GM12878 (cell line): ENCODE data around the gene TESMIN. TPM values are rescaled to one million over a fixed set of nuclear protein-coding genes. Genes with fewer than 3 reads are reported as not detected.

Source experiments
- ATAC-seq: fragments of 200-7000 bp; cut with Tn5 transposase; 3 replicates; pipeline ENCODE4 v1.9.1; 2020; ENCODE audit warnings: mild to moderate bottlenecking, moderate library complexity
- BruUV-seq: library from RNA; stranded (reverse); fragments of 400-500 nt; replicated peaks from 2 replicates; lab custom pipeline; 2021; lab: Mats Ljungman, UMichigan
- CTCF ChIA-PET: fragments of 300-600 bp; sonication (Branson Sonifier 250); formaldehyde crosslinking; extraction: SDS; loops from one replicate; lab custom pipeline; 2021; ENCODE audit warnings: inconsistent platforms; lab: Yijun Ruan, JAX
- POLR2A ChIA-PET: fragments of 350-600 bp; formaldehyde crosslinking; extraction: SDS; loops from one replicate; lab custom pipeline; 2021; ENCODE audit warnings: inconsistent platforms; lab: Charles Lee
- RAD21 ChIA-PET: fragments of 300-600 bp; sonication (Branson Sonifier 250); formaldehyde crosslinking; loops from one replicate; lab custom pipeline; 2023; ENCODE audit warnings: antibody characterized with exemption; ENCODE audit not compliant: unreplicated experiment; lab: Charles Lee
- SMC1A ChIA-PET: fragments of 300-600 bp; sonication (Branson Sonifier 250); formaldehyde crosslinking; loops from one replicate; lab custom pipeline; 2023; ENCODE audit not compliant: unreplicated experiment, uncharacterized antibody; lab: Charles Lee
- DNase-seq: peaks from one replicate; pipeline ENCODE4 v3.0.0-alpha.2; 2011; ENCODE audit warnings: low read depth, low spot score
- FAIRE-seq: peaks from 3 replicates; lab custom pipeline; 2011; peaks lifted over from hg19 to GRCh38; lab: Jason Lieb, UNC
- H2AFZ ChIP-seq: 2 replicates; pipeline ENCODE4 v1.6.0; 2011; ENCODE audit warnings: low read depth, low read length, control low read depth; ENCODE audit not compliant: control insufficient read depth
- H3K27ac ChIP-seq: 2 replicates; pipeline ENCODE4 v1.5.1; 2011; ENCODE audit warnings: control low read depth; ENCODE audit not compliant: control insufficient read depth, insufficient read depth
- H3K27me3 ChIP-seq, 2 experiments: replicated peaks in 1 of 2; 2 replicates each; pipeline versions ENCODE4 v1.6.0 to v1.6.1; 2011; ENCODE audit warnings: low read length in 1 of 2; ENCODE audit not compliant: control insufficient read depth in 2 of 2, insufficient read depth in 2 of 2
- H3K36me3 ChIP-seq, 2 experiments: 2 replicates each; pipeline ENCODE4 v1.5.1; 2011; ENCODE audit warnings: low read length in 1 of 2; ENCODE audit not compliant: control insufficient read depth in 2 of 2, insufficient read depth in 2 of 2
- H3K4me1 ChIP-seq: 2 replicates; pipeline ENCODE4 v1.6.1; 2011; ENCODE audit warnings: mild to moderate bottlenecking, low read length, moderate library complexity, mixed read lengths; ENCODE audit not compliant: control insufficient read depth, insufficient read depth
- H3K4me2 ChIP-seq: 2 replicates; pipeline ENCODE4 v1.6.0; 2011; ENCODE audit warnings: control low read depth; ENCODE audit not compliant: control insufficient read depth, insufficient read depth
- H3K4me3 ChIP-seq: fragments of 200-600 bp; sonication (generic); 2 replicates; pipeline ENCODE4 v1.5.1; 2016
- H3K79me2 ChIP-seq: 2 replicates; pipeline ENCODE4 v1.6.0; 2011; ENCODE audit warnings: low read length; ENCODE audit not compliant: control insufficient read depth, insufficient read depth
- H3K9ac ChIP-seq: 2 replicates; pipeline ENCODE4 v1.8.0; 2011; ENCODE audit warnings: low read length, control low read depth, mixed read lengths; ENCODE audit not compliant: control insufficient read depth, insufficient read depth
- H3K9me3 ChIP-seq: replicated peaks from 3 replicates; pipeline ENCODE4 v1.5.1; 2011; ENCODE audit warnings: mild to moderate bottlenecking, low read length; ENCODE audit not compliant: control insufficient read depth, insufficient read depth
- H4K20me1 ChIP-seq: 2 replicates; pipeline ENCODE4 v1.6.0; 2011; ENCODE audit not compliant: control insufficient read depth, insufficient read depth
- CBX5 ChIP-seq: sonication (generic); IDR thresholded peaks from 2 replicates; pipeline ENCODE4 v1.6.1; 2016; ENCODE audit warnings: low read depth, moderate library complexity, mild to moderate bottlenecking, inconsistent platforms
- GABPA ChIP-seq: IDR thresholded peaks from 2 replicates; pipeline ENCODE4 v1.6.1; 2014; ENCODE audit warnings: antibody characterized with exemption, low read depth, mild to moderate bottlenecking, inconsistent platforms
- IKZF2 ChIP-seq, 2 experiments: fragments of 450-650 bp; IDR thresholded peaks; 2 replicates each; pipeline ENCODE4 v1.6.1; 2017; ENCODE audit warnings: mild to moderate bottlenecking in 2 of 2, moderate library complexity in 2 of 2
- USF1 ChIP-seq: IDR thresholded peaks from 2 replicates; pipeline ENCODE4 v1.6.1; 2011; ENCODE audit warnings: borderline replicate concordance, low read depth, mild to moderate bottlenecking, moderate library complexity, mixed read lengths, low read length; ENCODE audit not compliant: insufficient read depth; ENCODE audit errors: extremely low read length
- ZBTB11 ChIP-seq: fragments of 450-650 bp; formaldehyde crosslinking; IDR thresholded peaks from 2 replicates; pipeline ENCODE4 v1.5.0; 2022; ENCODE audit warnings: mild to moderate bottlenecking, missing genetic modification characterization
- WGBS: methylation state at CpG from one replicate; pipeline ENCODE4 v1.1.6; 2016; ENCODE audit warnings: low lambda C conversion rate; ENCODE audit not compliant: insufficient replicate concordance, insufficient coverage; ENCODE audit errors: missing lambda C conversion rate; 5-methylcytosine and 5-hydroxymethylcytosine counted together
- in situ Hi-C: fragments of 300-500 bp; cut with MboI; formaldehyde crosslinking; loops from 9 replicates; pipeline ENCODE4 v1.14.3; 2018; ENCODE audit warnings: mixed read lengths
- intact Hi-C: fragments of 100-400 bp; cut with micrococcal nuclease; formaldehyde crosslinking; loops from one replicate; pipeline ENCODE4 v1.14.2; 2022; ENCODE audit not compliant: unreplicated experiment
- polyA plus RNA-seq, 11 experiments: library from polyadenylated mRNA; depleted of rRNA in 4 of 11; unstranded in 6 of 11; stranded (reverse) in 5 of 11; fragments of >200 nt; fragmentation: Nextera tagmentation in 4 of 11; fragmentation: Illumina TruSeq in 1 of 11; extraction: Ambion mirVana in 4 of 11; extraction: Trizol in 1 of 11; gene quantifications; 1 replicate in 1 of 11; 2 replicates in 10 of 11; pipeline versions ENCODE4 v1.2.1 to v1.2.3, GENCODE V29; 2011 to 2016; ENCODE audit warnings: inconsistent platforms in 2 of 11, missing spikeins in 2 of 11, low read depth in 1 of 11
- total RNA-seq, 4 experiments: library from RNA; depleted of rRNA in 3 of 4; stranded (reverse); fragments of >200 nt in 3 of 4; fragmentation: Illumina TruSeq in 1 of 4; extraction: Trizol in 1 of 4; gene quantifications; 2 replicates each; pipeline versions ENCODE4 v1.2.1 to v1.2.3, GENCODE V29; 2013 to 2021
- TF ChIP-seq, protein P1 (sequence below): IDR thresholded peaks from 2 replicates; pipeline ENCODE4 v1.6.1; 2012; ENCODE audit warnings: low read depth, low read length, improper control_type of control experiment
- TF ChIP-seq, protein P2 (sequence below): fragments of 450-650 bp; conservative IDR thresholded peaks from 2 replicates; pipeline ENCODE4 v1.6.1; 2017; ENCODE audit warnings: mild to moderate bottlenecking, moderate library complexity

The TESMIN gene
- total and polyA plus RNA-seq, 10 of the 15 experiments (the other 5 are each of a cell fraction or from before 2014, with no cell fraction given), result 0.31 to 3.4 (median 1.2) TPM; not detected in 1

DNA sequence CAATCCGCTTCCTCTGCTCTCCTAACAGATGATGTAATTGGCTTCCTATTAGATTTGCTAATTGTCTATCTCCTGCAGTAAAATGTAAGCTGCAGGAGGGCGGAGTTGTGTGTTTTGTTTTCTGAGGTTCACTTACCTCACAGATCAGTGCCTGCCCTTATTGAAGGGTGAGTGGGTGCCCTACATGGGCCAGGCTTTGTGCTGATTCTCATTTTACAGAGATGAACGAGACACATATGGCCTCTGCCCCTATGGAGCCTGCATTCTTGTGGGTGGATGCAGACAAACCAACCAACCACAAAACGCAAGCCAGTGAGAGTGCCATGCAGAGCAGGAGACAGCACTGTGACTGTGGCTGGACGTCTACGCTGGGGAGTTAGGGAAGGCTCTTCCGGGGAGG lies 9.9 kb downstream of the TESMIN start:
- BruUV-seq, result no TSS peak
- in situ Hi-C loops, result no loop called here
- RAD21 ChIA-PET, result no interaction called here

More for the DNA sequence above, 9.9 kb downstream of the TESMIN start:
- SMC1A ChIA-PET, result no interaction called here
- WGBS, result 66% methylated on average over 7 of the region's 7 CpGs
- POLR2A ChIA-PET, result no interaction called here
- Histone ChIP-seq H3K79me2 (no peaks in the 10 kb centered on the region), H3K4me2 (no peak overlapping the region), H3K4me3 (no peak overlapping the region), H3K9me3 (no peaks in the 10 kb centered on the region), H3K4me1 (no peaks in the 10 kb centered on the region), H3K27me3 (no peaks in the 10 kb centered on the region; a peak in 1 of 4 replicates), H3K36me3 (no peaks in the 10 kb centered on the region), H4K20me1 (no peaks in the 10 kb centered on the region), H3K9ac (no peak overlapping the region), H3K27ac (no peak overlapping the region), H2AFZ (no peak overlapping the region)
- ATAC-seq, result no peak
- intact Hi-C loops, result no loop called here
- CTCF ChIA-PET, result interaction anchor here (0.6 kb wide), 1 partner anchor 459 kb away, joined by 3 read pairs; no protein-coding TSS in a partner anchor
- no peak for DNase-seq
- TF ChIP-seq CBX5 (no peak), USF1 (no peak), GABPA (no peak), ZBTB11 (CRISPR knock-in tag) (no peak), IKZF2 (IDR thresholded peaks at IDR 0.05) (no peak)
- TF ChIP-seq, protein P1, sequence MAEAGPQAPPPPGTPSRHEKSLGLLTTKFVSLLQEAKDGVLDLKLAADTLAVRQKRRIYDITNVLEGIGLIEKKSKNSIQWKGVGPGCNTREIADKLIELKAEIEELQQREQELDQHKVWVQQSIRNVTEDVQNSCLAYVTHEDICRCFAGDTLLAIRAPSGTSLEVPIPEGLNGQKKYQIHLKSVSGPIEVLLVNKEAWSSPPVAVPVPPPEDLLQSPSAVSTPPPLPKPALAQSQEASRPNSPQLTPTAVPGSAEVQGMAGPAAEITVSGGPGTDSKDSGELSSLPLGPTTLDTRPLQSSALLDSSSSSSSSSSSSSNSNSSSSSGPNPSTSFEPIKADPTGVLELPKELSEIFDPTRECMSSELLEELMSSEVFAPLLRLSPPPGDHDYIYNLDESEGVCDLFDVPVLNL, result no peak
- TF ChIP-seq, protein P2, sequence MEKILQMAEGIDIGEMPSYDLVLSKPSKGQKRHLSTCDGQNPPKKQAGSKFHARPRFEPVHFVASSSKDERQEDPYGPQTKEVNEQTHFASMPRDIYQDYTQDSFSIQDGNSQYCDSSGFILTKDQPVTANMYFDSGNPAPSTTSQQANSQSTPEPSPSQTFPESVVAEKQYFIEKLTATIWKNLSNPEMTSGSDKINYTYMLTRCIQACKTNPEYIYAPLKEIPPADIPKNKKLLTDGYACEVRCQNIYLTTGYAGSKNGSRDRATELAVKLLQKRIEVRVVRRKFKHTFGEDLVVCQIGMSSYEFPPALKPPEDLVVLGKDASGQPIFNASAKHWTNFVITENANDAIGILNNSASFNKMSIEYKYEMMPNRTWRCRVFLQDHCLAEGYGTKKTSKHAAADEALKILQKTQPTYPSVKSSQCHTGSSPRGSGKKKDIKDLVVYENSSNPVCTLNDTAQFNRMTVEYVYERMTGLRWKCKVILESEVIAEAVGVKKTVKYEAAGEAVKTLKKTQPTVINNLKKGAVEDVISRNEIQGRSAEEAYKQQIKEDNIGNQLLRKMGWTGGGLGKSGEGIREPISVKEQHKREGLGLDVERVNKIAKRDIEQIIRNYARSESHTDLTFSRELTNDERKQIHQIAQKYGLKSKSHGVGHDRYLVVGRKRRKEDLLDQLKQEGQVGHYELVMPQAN, result no peak
- FAIRE-seq, result no peak
